ENCODE measurements around the gene PAX5.

The PAX5 gene

DNA sequence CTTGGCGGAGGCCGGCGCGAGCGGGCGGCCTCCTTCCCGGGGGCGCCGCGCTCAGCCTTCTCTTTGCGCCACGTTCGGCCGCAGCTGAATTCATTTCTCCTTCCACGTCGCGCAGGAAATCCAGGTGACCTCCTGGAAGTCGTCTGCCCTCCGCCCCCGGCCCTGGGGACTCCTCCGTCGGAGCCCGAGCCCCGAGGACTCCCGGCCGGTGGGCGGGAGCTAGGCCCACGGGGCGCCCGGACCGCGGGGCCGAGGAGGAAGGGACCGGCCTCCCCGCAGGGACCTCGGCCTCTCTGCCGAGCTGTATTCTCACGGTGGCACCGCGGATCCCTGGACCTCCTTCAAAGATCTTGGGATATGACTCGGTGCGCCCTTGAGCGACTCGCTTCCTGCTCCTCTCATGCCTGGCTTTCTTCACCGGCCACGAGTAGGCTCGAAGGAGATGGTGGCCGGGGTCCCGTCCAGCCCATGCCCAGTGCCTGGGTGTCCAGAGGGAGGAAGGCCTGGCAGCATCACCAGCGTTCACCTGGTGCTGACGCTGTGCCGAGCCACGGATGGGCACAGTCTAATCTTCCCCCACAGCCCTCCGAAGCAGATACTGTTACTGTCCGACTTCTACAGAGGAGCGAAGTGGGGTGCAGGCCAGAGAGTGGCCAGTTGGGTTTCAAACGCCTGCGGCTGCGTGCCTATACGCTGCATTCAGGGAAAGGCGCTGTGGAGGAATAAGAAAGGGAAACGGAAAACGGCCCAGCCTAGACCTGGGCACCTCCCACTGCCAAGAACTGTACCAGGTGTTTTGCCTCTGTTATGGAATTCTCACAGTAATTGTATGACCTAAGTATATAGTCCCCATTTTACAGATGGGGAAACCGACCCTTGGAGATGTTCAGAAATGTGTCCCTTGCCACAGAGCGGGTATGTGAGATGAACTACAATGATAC, 47.3 kb downstream of the PAX5 start:
- DNase-seq (ENCODE audit: low spot score) (peak; percentile 46), ATAC-seq (ENCODE audit: low read depth) (no peak)
- H3K36me3 ChIP-seq (ENCODE audit: low read depth) = no peaks in the 10 kb centered on the region
- H3K4me1 ChIP-seq (ENCODE audit: insufficient read depth, poor library complexity, severe bottlenecking) = no peaks in the 10 kb centered on the region
- H3K27ac ChIP-seq (ENCODE audit: poor library complexity, severe bottlenecking) = no peak overlapping the region
- peaks cover 67% of the 10 kb centered on the region for H3K27me3 ChIP-seq (ENCODE audit: insufficient read depth, poor library complexity, severe bottlenecking)
- H3K9me3 ChIP-seq (ENCODE audit: severe bottlenecking) = no peaks in the 10 kb centered on the region
- TF ChIP-seq, protein P1, sequence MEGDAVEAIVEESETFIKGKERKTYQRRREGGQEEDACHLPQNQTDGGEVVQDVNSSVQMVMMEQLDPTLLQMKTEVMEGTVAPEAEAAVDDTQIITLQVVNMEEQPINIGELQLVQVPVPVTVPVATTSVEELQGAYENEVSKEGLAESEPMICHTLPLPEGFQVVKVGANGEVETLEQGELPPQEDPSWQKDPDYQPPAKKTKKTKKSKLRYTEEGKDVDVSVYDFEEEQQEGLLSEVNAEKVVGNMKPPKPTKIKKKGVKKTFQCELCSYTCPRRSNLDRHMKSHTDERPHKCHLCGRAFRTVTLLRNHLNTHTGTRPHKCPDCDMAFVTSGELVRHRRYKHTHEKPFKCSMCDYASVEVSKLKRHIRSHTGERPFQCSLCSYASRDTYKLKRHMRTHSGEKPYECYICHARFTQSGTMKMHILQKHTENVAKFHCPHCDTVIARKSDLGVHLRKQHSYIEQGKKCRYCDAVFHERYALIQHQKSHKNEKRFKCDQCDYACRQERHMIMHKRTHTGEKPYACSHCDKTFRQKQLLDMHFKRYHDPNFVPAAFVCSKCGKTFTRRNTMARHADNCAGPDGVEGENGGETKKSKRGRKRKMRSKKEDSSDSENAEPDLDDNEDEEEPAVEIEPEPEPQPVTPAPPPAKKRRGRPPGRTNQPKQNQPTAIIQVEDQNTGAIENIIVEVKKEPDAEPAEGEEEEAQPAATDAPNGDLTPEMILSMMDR (IDR thresholded peaks at IDR 0.05; ENCODE audit: poor library complexity, severe bottlenecking) = no peak
- H3K4me3 ChIP-seq (ENCODE audit: severe bottlenecking) = peak overlapping the region; percentile 7

DNA sequence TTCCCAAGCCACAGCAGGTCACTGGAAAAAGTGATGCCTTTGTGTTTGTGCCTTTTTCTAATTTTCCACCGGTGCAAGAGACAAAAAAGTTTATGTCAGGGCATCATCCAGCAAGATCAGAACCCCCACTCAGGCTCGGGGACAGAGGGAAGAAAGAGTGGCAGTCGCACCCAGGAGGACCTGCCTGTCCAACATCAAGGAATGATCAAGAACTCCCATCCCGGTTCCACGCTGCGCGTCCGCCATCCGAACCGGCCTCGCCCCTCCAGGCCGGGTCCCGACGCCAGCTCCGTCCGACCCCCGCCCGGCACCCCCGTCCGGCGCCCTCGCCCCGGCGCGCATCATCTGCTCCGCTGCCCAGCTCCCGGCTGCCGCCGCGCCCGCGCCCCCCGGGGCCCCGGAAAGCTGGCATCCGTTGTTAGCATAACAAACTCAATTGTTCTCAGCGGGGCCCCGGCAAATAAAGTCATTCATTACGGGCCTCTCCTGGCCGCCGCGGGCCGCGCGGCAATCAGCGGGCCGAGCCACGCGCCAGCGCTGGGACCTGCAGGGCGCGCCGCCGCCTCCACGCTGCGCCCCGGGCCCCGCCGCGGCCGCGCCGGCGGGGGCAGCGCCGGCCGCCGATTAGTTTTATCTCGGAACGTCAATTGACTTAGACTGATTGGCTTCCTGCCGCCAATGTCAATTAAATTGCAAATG, 48.1 kb downstream of the PAX5 start:
- no peaks in the 10 kb centered on the region for H3K4me1 ChIP-seq (ENCODE audit: insufficient read depth, poor library complexity, severe bottlenecking)
- peaks cover 67% of the 10 kb centered on the region for H3K27me3 ChIP-seq (ENCODE audit: insufficient read depth, poor library complexity, severe bottlenecking)
- DNase-seq (ENCODE audit: low spot score) = peak; percentile 35
- 0 out of 3 replicates have a peak, but pooled peaks have one; percentile 27 for ATAC-seq (ENCODE audit: low read depth)
- TF ChIP-seq, protein P1 (IDR thresholded peaks at IDR 0.05; ENCODE audit: poor library complexity, severe bottlenecking) = no peak
- H3K4me3 ChIP-seq (ENCODE audit: severe bottlenecking) = peak overlapping the region; percentile 7
- H3K36me3 ChIP-seq (ENCODE audit: low read depth) = no peaks in the 10 kb centered on the region
- H3K27ac ChIP-seq (ENCODE audit: poor library complexity, severe bottlenecking) = no peak overlapping the region
- H3K9me3 ChIP-seq (ENCODE audit: severe bottlenecking) = no peaks in the 10 kb centered on the region

DNA sequence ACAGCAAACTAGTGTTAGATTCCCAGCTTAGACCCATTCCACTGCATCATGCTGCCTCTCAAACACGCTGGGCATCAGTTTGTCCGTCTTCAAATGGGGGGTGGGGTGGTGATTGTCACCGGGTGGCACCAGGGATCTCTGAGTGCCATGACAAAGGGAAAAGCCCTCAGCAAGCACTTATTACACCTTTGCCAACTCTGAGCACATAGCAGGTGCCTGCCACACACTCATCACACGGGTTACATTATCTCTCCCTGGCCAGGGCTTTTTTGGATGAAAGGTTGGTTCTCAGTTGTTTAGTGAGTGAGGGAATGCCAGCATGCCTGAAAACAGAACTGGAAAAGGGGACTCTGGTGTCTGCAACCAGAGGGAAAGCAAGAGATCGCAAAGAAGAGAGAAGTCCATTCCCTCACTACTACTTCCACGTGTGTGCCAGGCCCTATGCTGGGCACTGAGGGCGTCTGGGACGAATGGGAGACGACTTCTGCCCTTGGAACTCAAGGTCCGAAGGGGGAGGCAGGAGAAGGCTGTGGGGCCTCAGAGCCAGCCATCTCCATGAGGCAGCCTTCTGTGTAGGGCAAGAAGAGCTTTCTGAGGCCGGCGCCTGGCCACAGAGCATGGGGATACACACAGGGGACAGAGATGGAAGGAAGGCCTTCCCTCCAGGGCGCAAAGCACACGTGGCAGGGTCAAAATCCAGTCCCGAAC, 48.9 kb downstream of the PAX5 start:
- ATAC-seq (ENCODE audit: low read depth) (no peak), DNase-seq (ENCODE audit: low spot score) (peak; percentile 29)
- TF ChIP-seq, protein P1 (IDR thresholded peaks at IDR 0.05; ENCODE audit: poor library complexity, severe bottlenecking) = no peak
- H3K4me1 ChIP-seq (ENCODE audit: insufficient read depth, poor library complexity, severe bottlenecking) = no peaks in the 10 kb centered on the region
- H3K27me3 ChIP-seq (ENCODE audit: insufficient read depth, poor library complexity, severe bottlenecking) = peaks cover 67% of the 10 kb centered on the region
- no peaks in the 10 kb centered on the region for H3K9me3 ChIP-seq (ENCODE audit: severe bottlenecking)
- H3K36me3 ChIP-seq (ENCODE audit: low read depth) = no peaks in the 10 kb centered on the region
- no peak overlapping the region for H3K27ac ChIP-seq (ENCODE audit: poor library complexity, severe bottlenecking)
- no peak overlapping the region for H3K4me3 ChIP-seq (ENCODE audit: severe bottlenecking)

DNA sequence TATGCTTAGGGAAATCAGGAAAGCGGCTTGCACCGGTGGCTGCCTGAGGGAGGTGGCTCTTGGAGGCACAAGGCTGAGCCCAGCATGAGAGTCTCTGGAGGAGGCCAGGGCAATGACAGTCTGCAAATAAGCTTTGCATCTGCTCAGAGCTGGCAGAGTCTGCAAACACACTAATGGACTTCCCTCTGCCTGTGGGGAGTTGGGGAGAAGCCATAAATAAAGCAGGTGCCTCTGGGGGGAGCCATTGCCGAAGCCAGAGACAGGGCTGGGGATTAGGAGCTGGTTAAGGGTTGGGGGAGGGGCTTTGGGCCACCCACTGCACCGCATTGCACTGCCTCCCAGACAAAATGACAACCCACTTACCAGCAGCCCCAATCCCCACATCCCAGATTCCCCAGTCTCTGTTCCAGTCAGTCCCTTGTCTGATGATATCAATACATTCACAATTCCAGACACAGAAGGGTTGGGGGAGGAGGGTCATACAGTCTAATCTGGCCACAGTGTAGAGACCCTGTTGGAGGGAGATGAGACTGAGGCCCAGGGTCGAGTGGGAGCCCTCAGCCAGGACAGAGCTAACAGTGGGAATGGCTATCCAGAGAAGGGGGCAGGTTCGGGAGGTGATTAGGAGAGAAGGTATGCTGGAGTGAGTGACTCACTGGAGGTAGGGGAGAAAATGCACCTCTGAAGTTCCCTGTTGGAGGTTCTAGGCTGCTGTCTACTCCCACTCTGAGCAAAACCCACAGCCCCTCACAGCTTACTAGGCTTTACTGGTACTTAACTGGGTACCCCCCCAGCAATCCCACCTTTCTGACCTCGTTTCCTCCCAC, 53.7 kb downstream of the PAX5 start:
- peaks cover 25% of the 10 kb centered on the region for H3K27me3 ChIP-seq (ENCODE audit: insufficient read depth, poor library complexity, severe bottlenecking)
- TF ChIP-seq, protein P1 (IDR thresholded peaks at IDR 0.05; ENCODE audit: poor library complexity, severe bottlenecking) = no peak
- H3K9me3 ChIP-seq (ENCODE audit: severe bottlenecking) = no peaks in the 10 kb centered on the region
- ATAC-seq (ENCODE audit: low read depth) (peak; percentile 84), DNase-seq (ENCODE audit: low spot score) (no peak)
- no peaks in the 10 kb centered on the region for H3K36me3 ChIP-seq (ENCODE audit: low read depth)
- H3K4me3 ChIP-seq (ENCODE audit: severe bottlenecking) = no peak overlapping the region
- peaks cover 12% of the 10 kb centered on the region for H3K4me1 ChIP-seq (ENCODE audit: insufficient read depth, poor library complexity, severe bottlenecking)
- H3K27ac ChIP-seq (ENCODE audit: poor library complexity, severe bottlenecking) = no peak overlapping the region

Measured in RWPE2 (cell line).